HG02884 (cell line): ENCODE data around the gene ARF1.

ENCODE experiments used
- ATAC-seq: cut with Tn5 transposase; IDR thresholded peaks from one replicate; pipeline ENCODE4 v1.9.1; 2021; ENCODE audit warnings: mild to moderate bottlenecking, moderate library complexity; ENCODE audit not compliant: unreplicated experiment

The ARF1 gene

GRCh38 chr1:228048659-228049298, 33.7 kb upstream of the ARF1 start:
- ATAC-seq = no peak

- no peak for ATAC-seq
Observed at GRCh38 chr1:228050571-228051231, 31.8 kb upstream of the ARF1 start.

- ATAC-seq = no peak
Observed at GRCh38 chr1:228058172-228058948, 24.1 kb upstream of the ARF1 start.

GRCh38 chr1:228058949-228059633, 23.4 kb upstream of the ARF1 start:
- ATAC-seq = no peak

GRCh38 chr1:228059634-228060457, 22.7 kb upstream of the ARF1 start:
- no peak for ATAC-seq

- ATAC-seq = no peak
Observed at GRCh38 chr1:228060458-228061190, 21.9 kb upstream of the ARF1 start.

GRCh38 chr1:228061411-228062084, 21.0 kb upstream of the ARF1 start:
- no peak for ATAC-seq

- no peak for ATAC-seq
Observed at GRCh38 chr1:228062085-228062791, 20.3 kb upstream of the ARF1 start.

GRCh38 chr1:228062812-228063211, 19.7 kb upstream of the ARF1 start:
- no peak for ATAC-seq

GRCh38 chr1:228063251-228064191, 19.0 kb upstream of the ARF1 start:
- no peak for ATAC-seq

GRCh38 chr1:228064296-228064695, 18.2 kb upstream of the ARF1 start:
- no peak for ATAC-seq

- ATAC-seq = no peak
Observed at GRCh38 chr1:228064741-228065542, 17.6 kb upstream of the ARF1 start.

GRCh38 chr1:228065543-228066347, 16.8 kb upstream of the ARF1 start:
- no peak for ATAC-seq

GRCh38 chr1:228066416-228066815, 16.1 kb upstream of the ARF1 start:
- no peak for ATAC-seq

- no peak for ATAC-seq
Observed at GRCh38 chr1:228066891-228067654, 15.4 kb upstream of the ARF1 start.
